GM19463 (cell line): Measurements from ENCODE around the gene KLRC3.
A peak's percentile ranks its signal among the peaks of the same experiment; 100 is the strongest.
"Not testable (repeated sequence)": the region's sequence is repeated elsewhere in the genome, so short reads cannot be mapped to it uniquely, and the experiment has no call there.

ENCODE experiments used
- ATAC-seq: cut with Tn5 transposase; IDR thresholded peaks from one replicate; pipeline ENCODE4 v1.9.1; 2021; ENCODE audit warnings: mild to moderate bottlenecking, moderate library complexity; ENCODE audit not compliant: unreplicated experiment

Gene KLRC3

DNA sequence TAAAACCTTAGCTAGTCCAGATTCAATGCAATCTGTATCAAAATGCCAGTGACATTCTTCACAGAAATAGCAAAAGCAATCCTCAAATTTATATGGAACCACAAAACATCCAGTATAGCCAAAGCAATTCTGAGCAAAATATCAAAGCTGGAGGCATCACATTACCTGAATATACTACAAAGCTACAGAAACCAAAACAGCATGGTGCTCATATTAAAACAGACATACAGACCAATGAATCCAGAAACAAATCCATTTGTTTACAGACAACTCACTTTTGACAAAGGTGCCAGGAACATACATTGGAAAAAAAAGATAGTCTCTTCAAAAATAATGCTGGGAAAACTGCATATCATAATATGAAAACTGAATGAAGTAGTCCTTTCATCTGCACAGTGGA is 15.6 kb downstream of the KLRC3 start:
- no peak for ATAC-seq

GRCh38 chr12:10400829-10401228 is 19.6 kb downstream of the KLRC3 start:
- no peak for ATAC-seq

DNA sequence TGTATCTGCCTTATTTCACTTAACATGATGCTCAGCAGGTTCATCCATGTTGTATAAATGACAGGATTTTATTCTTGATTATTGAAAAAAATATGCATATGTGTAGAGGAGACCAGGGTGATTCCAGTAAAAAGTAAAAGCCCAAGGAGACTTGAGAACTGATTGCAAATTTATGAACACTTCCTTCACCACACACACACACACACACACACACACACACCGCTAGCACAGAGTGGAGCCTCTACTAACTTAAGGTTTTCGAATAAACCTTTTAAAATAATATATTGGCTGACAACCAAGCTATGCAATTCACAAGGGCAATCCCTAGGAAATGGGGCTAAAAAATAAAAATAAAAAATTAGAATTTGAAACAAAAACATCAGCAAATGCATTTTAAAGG is 22.2 kb downstream of the KLRC3 start:
- no peak for ATAC-seq

DNA sequence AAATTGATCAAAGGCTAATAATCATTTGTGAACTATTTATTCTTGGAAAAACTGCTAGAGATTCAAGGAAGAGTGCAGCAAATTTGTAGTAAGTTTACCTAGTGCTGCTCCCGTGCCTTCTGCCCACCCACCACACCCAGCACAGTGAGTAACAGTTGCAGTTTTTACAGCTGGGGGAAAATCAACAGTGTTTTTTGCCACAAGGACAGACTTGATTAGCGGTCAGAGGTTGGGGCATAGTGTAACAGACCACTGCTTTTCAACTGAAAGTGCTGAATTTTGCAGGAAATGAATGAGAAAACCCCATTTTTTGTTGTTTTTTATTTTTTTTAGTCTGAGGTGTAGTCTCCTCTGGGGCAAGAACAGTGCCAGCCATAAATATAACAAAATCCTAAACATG is 23.1 kb downstream of the KLRC3 start:
- no peak for ATAC-seq

GRCh38 chr12:10396176-10396575 is 24.2 kb downstream of the KLRC3 start:
- ATAC-seq = not testable (repeated sequence)

- peak; percentile 69 for ATAC-seq
These were observed 24.9 kb downstream of the KLRC3 start for GRCh38 chr12:10395390-10395998.

DNA sequence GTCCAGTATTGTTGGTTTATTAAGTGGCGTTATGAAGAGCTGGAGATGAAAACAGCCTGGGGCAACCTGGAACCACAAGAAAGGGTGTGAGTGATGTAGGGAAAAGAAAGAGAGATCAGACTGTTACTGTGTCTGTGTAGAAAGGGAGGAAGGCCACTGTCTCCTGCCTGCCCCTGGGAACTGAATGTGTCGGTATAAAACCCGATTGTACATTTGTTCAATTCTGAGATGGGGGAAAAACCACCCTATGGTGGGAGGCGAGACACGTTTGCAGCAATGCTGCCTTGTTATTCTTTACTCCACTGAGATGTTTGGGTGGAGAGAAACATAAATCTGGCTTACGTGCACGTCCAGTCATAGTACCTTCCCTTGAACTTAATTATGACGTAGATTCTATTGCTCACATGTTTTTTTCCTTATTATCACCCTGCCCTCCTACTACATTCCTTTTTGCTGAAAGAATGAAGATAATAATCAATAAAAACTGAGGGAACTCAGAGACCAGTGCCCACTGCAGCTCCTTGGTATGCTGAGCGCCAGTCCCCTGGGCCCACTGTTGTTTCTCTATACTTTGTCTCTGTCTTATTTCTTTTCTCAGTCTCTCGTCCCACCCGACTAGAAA is 25.8 kb downstream of the KLRC3 start:
- not testable (repeated sequence) for ATAC-seq

DNA sequence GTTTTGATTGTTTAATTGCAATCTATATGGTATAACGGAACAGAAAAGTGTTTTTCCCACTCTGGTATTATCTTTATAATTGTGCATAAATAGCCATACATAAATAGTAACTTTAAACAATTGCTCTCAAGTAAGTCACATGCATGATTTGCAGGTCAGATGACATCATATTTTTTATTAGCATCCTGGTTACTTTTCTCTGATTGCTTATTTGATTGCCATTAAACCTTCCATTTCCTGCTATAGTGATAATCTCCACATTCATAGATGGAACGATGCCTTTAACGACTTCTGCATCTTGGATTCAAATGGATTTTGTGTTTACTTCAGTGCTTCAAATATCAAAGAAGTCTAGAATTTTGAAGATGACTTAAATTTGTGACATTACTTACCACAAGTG is 27.1 kb downstream of the KLRC3 start:
- ATAC-seq = no peak

- ATAC-seq = peak; percentile 79
These were observed 27.9 kb downstream of the KLRC3 start for GRCh38 chr12:10392394-10392930.

DNA sequence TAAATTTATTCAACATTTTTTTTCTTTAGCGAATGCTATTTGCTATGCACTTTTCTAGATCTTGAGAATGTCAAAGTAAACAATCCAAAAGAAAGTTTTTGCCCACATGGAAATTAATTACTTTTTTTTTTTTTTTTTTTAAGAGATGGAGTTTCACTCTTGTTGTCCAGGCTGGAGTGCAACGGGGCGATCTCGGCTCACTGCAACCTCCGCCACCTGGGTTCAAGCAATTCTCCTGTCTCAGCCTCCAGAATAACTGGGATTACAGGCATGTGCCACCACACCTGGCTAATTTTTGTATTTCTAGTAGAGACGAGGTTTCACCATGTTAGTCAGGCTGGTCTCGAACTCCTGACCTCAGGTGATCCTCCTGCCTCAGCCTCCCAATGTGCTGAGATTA is 29.4 kb downstream of the KLRC3 start:
- not testable (repeated sequence) for ATAC-seq

- ATAC-seq = no peak
These were observed 30.5 kb downstream of the KLRC3 start, which contains the start of gene KLRK1 for GRCh38 chr12:10389904-10390303. TSS of gene KLRK1 (minus strand) at chr12:10390041. CDS start at chr12:10388810, 1,231 bp downstream.

DNA sequence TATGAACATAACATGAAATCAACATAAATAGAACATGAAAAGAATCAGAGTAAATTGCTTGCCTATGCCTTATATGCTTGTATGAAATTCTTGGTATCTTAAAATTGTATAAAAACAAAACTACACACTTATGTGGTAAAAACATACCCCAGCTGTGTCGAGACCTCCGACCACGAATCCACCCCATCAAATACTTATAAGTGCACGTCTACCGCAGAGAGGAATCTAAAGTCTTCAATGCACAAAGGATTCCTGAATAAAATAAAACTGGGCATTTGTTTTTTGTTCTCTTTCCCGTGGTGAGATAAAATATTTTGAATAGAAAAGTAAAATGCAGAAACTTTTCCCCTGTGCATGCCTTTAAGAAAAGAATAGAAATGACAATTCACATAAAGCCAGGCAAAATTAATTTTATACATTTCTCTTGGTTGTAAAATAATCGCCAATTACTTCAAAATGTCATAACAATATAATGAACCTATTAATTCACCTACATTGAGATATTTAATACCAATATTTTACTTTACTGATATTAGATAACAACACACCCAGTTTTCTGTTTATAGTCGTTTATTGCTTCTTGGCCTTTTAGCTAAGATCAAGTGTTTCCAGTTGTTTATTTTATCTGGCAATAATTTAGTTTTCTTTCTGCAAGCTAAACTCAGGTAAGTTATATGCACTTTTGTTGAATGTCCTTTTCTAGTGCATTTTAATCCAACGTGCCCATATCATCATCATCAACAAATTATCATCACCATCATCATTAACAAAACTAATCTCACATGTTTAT is 31.6 kb downstream of the KLRC3 start:
- ATAC-seq = no peak

DNA sequence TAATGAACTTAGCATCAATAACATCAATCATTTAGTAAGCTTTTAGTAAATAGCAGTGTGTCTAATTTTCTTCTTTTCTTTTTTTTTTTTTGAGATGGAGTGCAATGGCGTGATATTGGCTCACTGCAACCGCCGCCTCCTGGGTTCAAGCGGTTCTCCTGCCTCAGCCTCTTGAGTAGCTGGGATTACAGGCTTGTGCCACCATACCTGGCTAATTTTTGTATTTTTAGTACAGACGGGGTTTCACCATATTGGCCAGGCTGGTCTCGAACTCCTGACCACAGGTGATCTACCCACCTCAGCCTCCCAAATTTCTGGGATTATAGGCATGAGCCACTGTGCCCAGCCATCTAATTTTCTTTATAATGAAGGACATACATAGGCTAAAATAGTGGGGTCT is 32.9 kb downstream of the KLRC3 start:
- not testable (repeated sequence) for ATAC-seq

GRCh38 chr12:10386857-10387256 is 33.5 kb downstream of the KLRC3 start:
- no peak for ATAC-seq

DNA sequence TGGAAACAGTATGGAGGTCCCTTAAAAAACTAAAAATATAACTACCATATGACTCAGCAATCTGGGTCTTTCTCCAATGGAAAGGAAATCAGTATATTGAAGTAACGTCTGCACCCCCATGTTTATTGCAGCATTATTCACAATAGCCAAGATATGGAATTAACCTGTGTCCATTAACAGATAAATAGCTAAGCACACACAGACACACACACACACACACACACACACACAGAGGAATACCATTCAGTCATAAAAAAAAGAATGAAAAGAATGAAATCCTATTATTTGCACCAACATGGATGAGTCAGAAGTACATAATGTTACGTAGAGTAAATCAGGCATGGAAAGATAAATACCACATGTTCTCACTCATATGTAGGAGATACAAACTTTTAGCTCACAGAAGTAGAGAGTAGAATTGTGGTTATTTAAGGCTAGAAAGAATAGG is 35.2 kb downstream of the KLRC3 start:
- no peak for ATAC-seq

DNA sequence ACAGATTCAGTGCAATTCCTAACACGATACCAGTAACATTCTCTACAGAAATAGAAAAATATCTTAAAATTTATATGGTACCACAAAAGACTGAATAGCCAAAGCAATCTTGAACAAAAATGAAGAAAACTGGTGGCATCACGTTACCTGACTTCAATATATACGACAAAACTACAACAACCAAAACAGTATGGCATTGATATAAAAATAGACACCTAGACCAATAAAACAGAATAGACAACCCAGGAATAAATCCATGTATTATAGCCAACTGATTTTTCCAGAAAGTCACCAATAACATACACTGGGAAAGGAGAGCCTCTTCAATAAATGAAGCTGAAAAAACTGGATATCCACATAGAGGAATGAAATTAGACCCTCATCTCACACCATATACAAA is 36.2 kb downstream of the KLRC3 start:
- ATAC-seq = no peak

DNA sequence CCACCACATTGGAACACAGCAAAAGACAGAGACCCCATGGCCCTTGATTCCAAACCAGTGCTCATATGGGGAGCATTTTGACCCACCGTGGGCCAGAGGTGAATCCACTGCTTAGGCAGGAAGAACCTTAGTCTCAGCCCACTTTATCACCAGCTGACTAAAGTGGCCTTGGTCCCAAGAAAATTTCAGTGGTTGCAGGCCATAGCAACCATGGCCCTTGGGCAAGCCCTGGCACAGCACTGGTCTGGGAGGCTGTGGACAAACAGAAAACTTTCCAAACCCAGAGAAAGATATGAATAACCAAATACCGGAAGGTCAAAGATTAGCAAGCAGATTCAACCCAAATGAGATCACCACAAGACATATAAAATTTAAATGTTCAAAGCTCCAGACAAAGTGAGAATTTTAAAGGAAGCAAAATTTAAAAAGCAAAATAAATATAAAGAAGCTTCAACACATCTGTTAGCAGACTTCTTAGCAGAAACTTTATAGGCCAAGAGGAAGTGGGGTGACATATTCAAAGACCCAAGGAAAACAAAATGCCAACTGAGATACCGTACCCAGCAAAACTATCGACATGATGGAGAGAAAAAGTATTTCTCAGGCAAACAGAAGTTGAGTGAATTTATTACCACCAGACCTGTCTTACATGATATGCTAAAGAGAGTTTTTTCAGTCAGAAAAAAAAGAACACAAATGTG is 38.3 kb downstream of the KLRC3 start:
- no peak for ATAC-seq

- ATAC-seq = not testable (repeated sequence)
These were observed 41.7 kb downstream of the KLRC3 start for GRCh38 chr12:10378737-10379136.

DNA sequence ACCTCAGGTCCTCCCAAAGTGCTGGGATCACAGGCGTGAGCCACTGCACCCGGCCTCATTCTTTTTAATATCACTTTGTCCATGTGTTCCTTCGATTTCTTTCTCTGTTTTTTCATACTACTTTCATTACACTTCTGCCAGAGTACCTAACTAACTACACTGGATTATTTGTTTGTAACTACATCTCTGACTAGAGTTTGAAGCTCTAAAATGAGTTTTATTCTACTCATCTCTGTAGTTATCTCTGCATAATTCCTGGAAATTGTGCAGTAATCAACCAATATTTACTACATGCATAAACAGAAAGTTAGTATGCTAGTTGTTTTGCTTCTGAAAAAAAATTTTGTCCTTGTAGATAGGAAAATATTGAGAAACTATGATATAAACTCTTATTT is 45.8 kb downstream of the KLRC3 start:
- no peak for ATAC-seq

- ATAC-seq = no peak
These were observed 47.8 kb downstream of the KLRC3 start for GRCh38 chr12:10372559-10372958.
